Left lung (tissue), 10 donors: Measurements from ENCODE around the gene ASGR2. TPM values are rescaled to one million over a fixed set of nuclear protein-coding genes. Genes with fewer than 3 reads are reported as not detected.

Experiments
- ATAC-seq: fragments of 200-7000 bp; cut with Tn5 transposase; one replicate; pipeline ENCODE4 v1.9.1; 2020; ENCODE audit warnings: moderate library complexity
- DNase-seq, 4 donors: peaks; one replicate each; pipeline ENCODE4 v3.0.0-alpha.2; 2013 to 2020
- H3K27ac ChIP-seq, 2 donors: fragments of 200-600 bp; sonication (generic) in 1 of 2; one replicate each; pipeline versions ENCODE4 v1.5.0 to v1.8.0; 2020 to 2021
- H3K27me3 ChIP-seq, 2 donors: fragments of 200-600 bp; sonication (generic) in 1 of 2; one replicate each; pipeline versions ENCODE4 v1.5.0 to v1.8.0; 2020 to 2021
- H3K36me3 ChIP-seq, 2 donors: fragments of 200-600 bp; sonication (generic) in 1 of 2; one replicate each; pipeline versions ENCODE4 v1.5.0 to v1.8.0; 2020 to 2021
- H3K4me1 ChIP-seq, 2 donors: fragments of 200-600 bp; one replicate each; pipeline ENCODE4 v1.8.0; 2021
- H3K4me3 ChIP-seq, 2 donors: fragments of 200-600 bp; sonication (generic) in 1 of 2; one replicate each; pipeline versions ENCODE4 v1.5.0 to v1.8.0; 2020 to 2021; ENCODE audit warnings: mild to moderate bottlenecking in 1 of 2
- H3K9me3 ChIP-seq, 2 donors: fragments of 200-600 bp; sonication (generic) in 1 of 2; one replicate each; pipeline versions ENCODE4 v1.5.0 to v1.8.0; 2020 to 2021
- intact Hi-C, 2 donors: fragments of 100-400 bp; cut with DNase I; formaldehyde crosslinking; loops; one replicate each; pipeline versions ENCODE4 v1.11.2 to v1.14.2; 2022
- polyA plus RNA-seq, 6 donors: library from polyadenylated mRNA; unstranded; fragments of 120-200 nt; gene quantifications; one replicate each; pipeline ENCODE4 v1.2.1, GENCODE V29; 2013; ENCODE audit not compliant: insufficient read length in 6 of 6
- total RNA-seq, 2 donors: library from RNA; stranded (reverse); fragmentation: NEBNext Ultra II Directional; extraction: Animal tissue kit (Norgen Biotek cat#: 25700); gene quantifications; one replicate each; pipeline ENCODE4 v1.2.1, GENCODE V29; 2021
- TF ChIP-seq, protein P1 (sequence below), 2 donors: fragments of 200-600 bp; sonication (generic) in 1 of 2; IDR thresholded peaks; one replicate each; pipeline versions ENCODE4 v1.5.0 to v1.8.0; 2021; ENCODE audit warnings: antibody characterized with exemption in 2 of 2
- donor health status: DM: no; HTN: yes; CAD: no.
- donor health status: DM: no; HTN: no; CAD: no.

Gene ASGR2
- total and polyA plus RNA-seq, 8 donors, result 0.34 to 2.7 (median 0.62) TPM

DNA sequence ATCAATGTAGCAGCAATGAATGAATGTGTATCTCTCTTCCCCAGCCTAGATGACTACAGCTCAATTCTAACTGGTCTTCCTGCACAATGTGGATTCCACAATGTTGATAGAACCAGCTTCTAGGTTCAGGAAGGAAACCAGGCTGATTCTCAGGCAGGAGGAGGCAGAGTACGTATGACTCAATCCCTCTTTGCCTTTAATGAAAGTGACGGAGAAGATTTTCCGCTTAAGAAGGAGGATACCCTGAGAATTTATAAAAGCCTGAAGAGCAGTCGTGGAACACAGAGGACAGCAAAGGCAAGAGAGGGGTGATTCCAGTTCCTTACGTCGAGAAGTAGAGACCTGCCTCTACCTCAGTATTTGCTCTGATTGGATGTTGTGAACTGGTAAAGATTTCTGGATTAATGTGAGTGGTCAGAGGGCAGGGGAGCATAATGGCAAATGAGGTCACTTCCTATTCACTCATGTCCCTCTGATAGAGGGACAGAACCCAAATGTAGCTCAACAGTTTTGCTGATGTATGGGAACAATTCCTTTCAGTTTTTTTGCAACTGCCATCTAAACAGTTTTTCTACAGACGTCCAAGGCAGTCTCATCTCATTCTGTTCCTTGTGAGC is 55.7 kb downstream of the ASGR2 start:
- Histone ChIP-seq H3K9me3 (no peaks in the 10 kb centered on the region), H3K27ac (no peak overlapping the region), H3K36me3 (no peaks in the 10 kb centered on the region), H3K4me3 (no peak overlapping the region), H3K4me1 (no peaks in the 10 kb centered on the region), H3K27me3 (no peaks in the 10 kb centered on the region)
- ATAC-seq (no peak), DNase-seq (no peak)
- intact Hi-C loops, result no loop called here
- TF ChIP-seq, protein P1, sequence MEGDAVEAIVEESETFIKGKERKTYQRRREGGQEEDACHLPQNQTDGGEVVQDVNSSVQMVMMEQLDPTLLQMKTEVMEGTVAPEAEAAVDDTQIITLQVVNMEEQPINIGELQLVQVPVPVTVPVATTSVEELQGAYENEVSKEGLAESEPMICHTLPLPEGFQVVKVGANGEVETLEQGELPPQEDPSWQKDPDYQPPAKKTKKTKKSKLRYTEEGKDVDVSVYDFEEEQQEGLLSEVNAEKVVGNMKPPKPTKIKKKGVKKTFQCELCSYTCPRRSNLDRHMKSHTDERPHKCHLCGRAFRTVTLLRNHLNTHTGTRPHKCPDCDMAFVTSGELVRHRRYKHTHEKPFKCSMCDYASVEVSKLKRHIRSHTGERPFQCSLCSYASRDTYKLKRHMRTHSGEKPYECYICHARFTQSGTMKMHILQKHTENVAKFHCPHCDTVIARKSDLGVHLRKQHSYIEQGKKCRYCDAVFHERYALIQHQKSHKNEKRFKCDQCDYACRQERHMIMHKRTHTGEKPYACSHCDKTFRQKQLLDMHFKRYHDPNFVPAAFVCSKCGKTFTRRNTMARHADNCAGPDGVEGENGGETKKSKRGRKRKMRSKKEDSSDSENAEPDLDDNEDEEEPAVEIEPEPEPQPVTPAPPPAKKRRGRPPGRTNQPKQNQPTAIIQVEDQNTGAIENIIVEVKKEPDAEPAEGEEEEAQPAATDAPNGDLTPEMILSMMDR (IDR thresholded peaks at IDR 0.05), result no peak

DNA sequence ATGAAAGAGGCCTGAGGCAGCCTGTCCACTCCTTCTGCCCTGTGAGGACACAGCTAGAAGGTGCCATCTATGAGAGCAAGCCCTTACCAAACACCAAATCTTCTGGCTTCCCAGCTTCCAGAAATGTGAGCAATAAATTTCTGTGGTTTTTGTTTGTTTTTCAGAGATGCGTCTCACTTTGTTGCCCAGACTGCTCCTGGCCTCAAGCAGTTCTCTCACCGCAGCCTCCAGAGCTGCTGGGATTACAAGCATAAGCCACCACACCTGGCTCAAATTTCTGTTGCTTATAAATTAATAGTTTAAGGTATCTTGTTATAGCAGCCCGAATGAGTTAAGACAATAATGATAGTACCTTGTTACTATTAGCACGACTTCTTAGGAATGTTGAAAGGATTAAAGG is 58.2 kb downstream of the ASGR2 start:
- peaks cover 0 to 5% of the 10 kb centered on the region in 2 donors for H3K4me1 ChIP-seq
- intact Hi-C loops, result no loop called here
- no peak for ATAC-seq
- H3K9me3 ChIP-seq, result no peaks in the 10 kb centered on the region
- H3K27me3 ChIP-seq, result no peaks in the 10 kb centered on the region
- H3K4me3 ChIP-seq, result no peak overlapping the region
- H3K27ac ChIP-seq, result no peak overlapping the region
- TF ChIP-seq, protein P1 (IDR thresholded peaks at IDR 0.05), result no peak
- DNase-seq, result no peak
- H3K36me3 ChIP-seq, result no peaks in the 10 kb centered on the region

Other genes starting within 250 kb of the ASGR2 start
- under 1 TPM; 0.29 to 0.67 TPM for gene ALOX12, start 118.8 kb downstream of the ASGR2 start, total RNA-seq
- 1 to 10 TPM; 2.8 to 4.4 (median 3.3) TPM for gene ALOX12, start 118.8 kb downstream of the ASGR2 start, polyA plus RNA-seq
- 100 to 1,000 TPM; 279 to 284 TPM for gene RNASEK, start 102.2 kb downstream of the ASGR2 start, total RNA-seq
- gene RNASEK, start 102.2 kb downstream of the ASGR2 start, polyA plus RNA-seq, result 100 to 1,000 TPM; 127 to 151 (median 134) TPM
- 10 to 100 TPM; 13.3 to 17.2 TPM for gene BCL6B, start 91.8 kb downstream of the ASGR2 start, total RNA-seq
- 10 to 100 TPM; 35.1 to 45.9 (median 37.0) TPM for gene BCL6B, start 91.8 kb downstream of the ASGR2 start, polyA plus RNA-seq
- gene SLC16A13, start 78.8 kb downstream of the ASGR2 start, total RNA-seq, result 10 to 100 TPM in 1 of 2 donors, 1 to 10 TPM in 1; 9.5 to 21.5 TPM
- gene SLC16A13, start 78.8 kb downstream of the ASGR2 start, polyA plus RNA-seq, result 1 to 10 TPM; 3.7 to 5.8 (median 4.6) TPM
- gene SLC16A11, start 70.7 kb downstream of the ASGR2 start, total RNA-seq, result 1 to 10 TPM; 1.2 to 2.5 TPM
- 1 to 10 TPM in 4 of 6 donors, under 1 TPM in 2; 0.74 to 1.5 (median 1.1) TPM for gene SLC16A11, start 70.7 kb downstream of the ASGR2 start, polyA plus RNA-seq
- 1 to 10 TPM; 7.8 to 9.6 TPM for gene CLEC10A, start 34.6 kb downstream of the ASGR2 start, total RNA-seq
- 1 to 10 TPM; 2.0 to 3.6 (median 3.6) TPM for gene CLEC10A, start 34.6 kb downstream of the ASGR2 start, polyA plus RNA-seq
- gene ASGR1, start 64.5 kb upstream of the ASGR2 start, total RNA-seq, result 1 to 10 TPM; 2.4 to 7.7 TPM
- gene ASGR1, start 64.5 kb upstream of the ASGR2 start, polyA plus RNA-seq, result 10 to 100 TPM in 4 of 6 donors, 1 to 10 TPM in 2; 8.7 to 13.0 (median 11.0) TPM
- 10 to 100 TPM; 25.9 to 33.8 TPM for gene DLG4, start 105.0 kb upstream of the ASGR2 start, total RNA-seq
- 10 to 100 TPM; 35.6 to 60.0 (median 47.6) TPM for gene DLG4, start 105.0 kb upstream of the ASGR2 start, polyA plus RNA-seq
- gene ACADVL, start 105.1 kb upstream of the ASGR2 start, total RNA-seq, result 100 to 1,000 TPM; 610 to 654 TPM
- gene ACADVL, start 105.1 kb upstream of the ASGR2 start, polyA plus RNA-seq, result 100 to 1,000 TPM; 285 to 403 (median 362) TPM
- 10 to 100 TPM; 36.9 to 46.3 TPM for gene DVL2, start 119.7 kb upstream of the ASGR2 start, total RNA-seq
- 10 to 100 TPM; 51.7 to 59.7 (median 54.6) TPM for gene DVL2, start 119.7 kb upstream of the ASGR2 start, polyA plus RNA-seq
- gene PHF23, start 124.6 kb upstream of the ASGR2 start, total RNA-seq, result 10 to 100 TPM; 31.1 to 45.4 TPM
- gene PHF23, start 124.6 kb upstream of the ASGR2 start, polyA plus RNA-seq, result 10 to 100 TPM; 32.8 to 51.2 (median 46.1) TPM
- gene GABARAP, start 127.6 kb upstream of the ASGR2 start, total RNA-seq, result 100 to 1,000 TPM; 545 to 559 TPM
- gene GABARAP, start 127.6 kb upstream of the ASGR2 start, polyA plus RNA-seq, result 100 to 1,000 TPM; 442 to 526 (median 470) TPM
- gene CTDNEP1, start 136.9 kb upstream of the ASGR2 start, total RNA-seq, result 100 to 1,000 TPM; 134 to 171 TPM
- gene CTDNEP1, start 136.9 kb upstream of the ASGR2 start, polyA plus RNA-seq, result 100 to 1,000 TPM; 133 to 154 (median 146) TPM
- 10 to 100 TPM; 26.5 to 46.6 TPM for gene ELP5, start 137.4 kb upstream of the ASGR2 start, total RNA-seq
- gene ELP5, start 137.4 kb upstream of the ASGR2 start, polyA plus RNA-seq, result 10 to 100 TPM; 36.6 to 49.7 (median 42.9) TPM
- 100 to 1,000 TPM; 187 to 197 TPM for gene CLDN7, start 147.7 kb upstream of the ASGR2 start, total RNA-seq
- gene CLDN7, start 147.7 kb upstream of the ASGR2 start, polyA plus RNA-seq, result 10 to 100 TPM; 26.0 to 37.0 (median 34.8) TPM
- gene SLC2A4, start 166.9 kb upstream of the ASGR2 start, total RNA-seq, result under 1 TPM; 0.60 to 0.85 TPM
- gene SLC2A4, start 166.9 kb upstream of the ASGR2 start, polyA plus RNA-seq, result 1 to 10 TPM in 4 of 6 donors, under 1 TPM in 2; 0.93 to 1.5 (median 1.3) TPM
- under 1 TPM; 0.37 to 0.67 TPM for gene YBX2, start 179.8 kb upstream of the ASGR2 start, total RNA-seq
- gene YBX2, start 179.8 kb upstream of the ASGR2 start, polyA plus RNA-seq, result 1 to 10 TPM; 1.3 to 2.5 (median 1.6) TPM
- 100 to 1,000 TPM; 307 to 622 TPM for gene EIF5A, start 192.8 kb upstream of the ASGR2 start, total RNA-seq
- 100 to 1,000 TPM; 213 to 323 (median 262) TPM for gene EIF5A, start 192.8 kb upstream of the ASGR2 start, polyA plus RNA-seq
- gene GPS2, start 200.5 kb upstream of the ASGR2 start, total RNA-seq, result 10 to 100 TPM; 48.2 to 54.9 TPM
- 100 to 1,000 TPM in 1 of 6 donors, 10 to 100 TPM in 5; 73.0 to 102 (median 81.9) TPM for gene GPS2, start 200.5 kb upstream of the ASGR2 start, polyA plus RNA-seq
- 10 to 100 TPM; 27.8 to 35.2 TPM for gene NEURL4, start 214.5 kb upstream of the ASGR2 start, total RNA-seq
- 10 to 100 TPM; 22.2 to 36.8 (median 27.9) TPM for gene NEURL4, start 214.5 kb upstream of the ASGR2 start, polyA plus RNA-seq
- gene ACAP1, start 221.7 kb upstream of the ASGR2 start, total RNA-seq, result 10 to 100 TPM in 1 of 2 donors, 1 to 10 TPM in 1; 9.9 to 51.4 TPM
- gene ACAP1, start 221.7 kb upstream of the ASGR2 start, polyA plus RNA-seq, result 10 to 100 TPM in 2 of 6 donors, 1 to 10 TPM in 4; 6.7 to 11.3 (median 8.1) TPM
- 10 to 100 TPM; 10.3 to 10.7 TPM for gene KCTD11, start 237.3 kb upstream of the ASGR2 start, total RNA-seq
- gene KCTD11, start 237.3 kb upstream of the ASGR2 start, polyA plus RNA-seq, result 10 to 100 TPM in 3 of 6 donors, 1 to 10 TPM in 3; 8.3 to 13.1 (median 9.9) TPM
- not detected for gene TMEM95, start 240.3 kb upstream of the ASGR2 start, total RNA-seq
- gene TMEM95, start 240.3 kb upstream of the ASGR2 start, polyA plus RNA-seq, result not detected